ENCODE results near the gene BMP2. TPM values are rescaled to one million over a fixed set of nuclear protein-coding genes. Genes with fewer than 3 reads are reported as not detected.
A peak's percentile ranks its signal among the peaks of the same experiment; 100 is the strongest.

Gene BMP2
- total RNA-seq, 2 donors from 2014 or later: 13.5 to 14.8 TPM

- H3K4me1 ChIP-seq: no peaks in the 10 kb centered on the region
- WGBS, 2 donors: 92 to 93% methylated on average over 2 of the region's 2 CpGs
- intact Hi-C loops (cut with DNase I): no loop called here
- TF ChIP-seq POLR2A (IDR thresholded peaks at IDR 0.05): no peak
- TF ChIP-seq, protein P1, sequence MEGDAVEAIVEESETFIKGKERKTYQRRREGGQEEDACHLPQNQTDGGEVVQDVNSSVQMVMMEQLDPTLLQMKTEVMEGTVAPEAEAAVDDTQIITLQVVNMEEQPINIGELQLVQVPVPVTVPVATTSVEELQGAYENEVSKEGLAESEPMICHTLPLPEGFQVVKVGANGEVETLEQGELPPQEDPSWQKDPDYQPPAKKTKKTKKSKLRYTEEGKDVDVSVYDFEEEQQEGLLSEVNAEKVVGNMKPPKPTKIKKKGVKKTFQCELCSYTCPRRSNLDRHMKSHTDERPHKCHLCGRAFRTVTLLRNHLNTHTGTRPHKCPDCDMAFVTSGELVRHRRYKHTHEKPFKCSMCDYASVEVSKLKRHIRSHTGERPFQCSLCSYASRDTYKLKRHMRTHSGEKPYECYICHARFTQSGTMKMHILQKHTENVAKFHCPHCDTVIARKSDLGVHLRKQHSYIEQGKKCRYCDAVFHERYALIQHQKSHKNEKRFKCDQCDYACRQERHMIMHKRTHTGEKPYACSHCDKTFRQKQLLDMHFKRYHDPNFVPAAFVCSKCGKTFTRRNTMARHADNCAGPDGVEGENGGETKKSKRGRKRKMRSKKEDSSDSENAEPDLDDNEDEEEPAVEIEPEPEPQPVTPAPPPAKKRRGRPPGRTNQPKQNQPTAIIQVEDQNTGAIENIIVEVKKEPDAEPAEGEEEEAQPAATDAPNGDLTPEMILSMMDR (IDR thresholded peaks at IDR 0.05): no peak
- DNase-seq: no peak
- no peaks in the 10 kb centered on the region for H3K36me3 ChIP-seq (replicated peaks in 1 of 2; ENCODE audit: insufficient read depth in 1 of 2, low read depth in 2 of 2)
- H3K27ac ChIP-seq: no peak overlapping the region
- no peak for ATAC-seq
- H3K9me3 ChIP-seq: no peaks in the 10 kb centered on the region
- no peak overlapping the region for H3K4me3 ChIP-seq
- H3K27me3 ChIP-seq: no peaks in the 10 kb centered on the region
Observed at GRCh38 chr20:6764619-6765018, 2.9 kb upstream of the BMP2 start.

DNA sequence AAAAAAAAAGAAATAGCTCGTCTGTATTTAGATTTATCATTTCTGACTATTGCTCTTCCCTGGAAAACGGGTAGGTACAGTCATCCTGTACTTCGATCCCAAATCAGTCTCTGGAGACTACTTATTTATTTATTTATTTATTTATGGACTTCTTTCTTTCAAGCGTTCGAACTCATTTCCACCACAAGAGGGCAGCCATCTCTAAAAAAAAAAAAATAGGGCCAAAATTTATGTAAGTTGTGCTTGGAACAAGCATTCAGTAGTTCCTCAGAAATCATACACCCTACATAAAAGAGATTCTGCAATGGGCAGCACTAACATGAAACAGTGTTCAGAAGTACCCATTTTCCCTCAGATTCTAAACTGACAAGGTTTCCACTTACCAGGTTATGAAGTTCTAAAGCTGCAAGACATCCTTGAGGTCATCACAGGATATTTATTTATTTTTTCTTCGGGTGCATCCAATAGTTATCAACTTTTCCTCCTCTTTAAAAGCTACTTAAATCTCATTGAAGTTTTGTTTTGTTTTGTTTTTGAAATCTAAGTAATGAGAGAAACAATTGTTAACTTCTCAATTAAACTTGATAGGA is 1.9 kb upstream of the BMP2 start:
- intact Hi-C loops (cut with DNase I): no loop called here
- Histone ChIP-seq H3K4me3 (no peak overlapping the region), H3K36me3 (replicated peaks in 1 of 2; ENCODE audit: insufficient read depth in 1 of 2, low read depth in 2 of 2) (no peaks in the 10 kb centered on the region), H3K27ac (peak overlapping the region in 2 of 4 donors; percentile 7 to 74), H3K9me3 (no peaks in the 10 kb centered on the region), H3K4me1 (peaks cover 9% of the 10 kb centered on the region), H3K27me3 (no peaks in the 10 kb centered on the region)
- no peak for ATAC-seq
- no peak for TF ChIP-seq POLR2A (IDR thresholded peaks at IDR 0.05)
- TF ChIP-seq, protein P1 (IDR thresholded peaks at IDR 0.05): peak; percentile 31 to 77 (median 55)
- WGBS, 2 donors: 6 to 8% methylated on average over 6 of the region's 6 CpGs
- DNase-seq: peak in 3 of 4 donors; percentile 13 to 39 (median 23)

GRCh38 chr20:6766433-6766832 is 1.1 kb upstream of the BMP2 start:
- H3K4me3 ChIP-seq: no peak overlapping the region
- H3K9me3 ChIP-seq: no peaks in the 10 kb centered on the region
- H3K27ac ChIP-seq: peak overlapping the region in 3 of 4 donors; percentile 33 to 74 (median 69)
- ATAC-seq: no peak
- no peaks in the 10 kb centered on the region for H3K27me3 ChIP-seq
- no peak for TF ChIP-seq POLR2A (IDR thresholded peaks at IDR 0.05)
- TF ChIP-seq, protein P1 (IDR thresholded peaks at IDR 0.05): no peak
- peaks cover 10% of the 10 kb centered on the region for H3K4me1 ChIP-seq
- H3K36me3 ChIP-seq (replicated peaks in 1 of 2; ENCODE audit: insufficient read depth in 1 of 2, low read depth in 2 of 2): no peaks in the 10 kb centered on the region
- DNase-seq: peak in 1 of 4 donors; percentile 6
- WGBS, 2 donors: 70 to 85% methylated on average over 9 of the region's 9 CpGs
- intact Hi-C loops (cut with DNase I): no loop called here

DNA sequence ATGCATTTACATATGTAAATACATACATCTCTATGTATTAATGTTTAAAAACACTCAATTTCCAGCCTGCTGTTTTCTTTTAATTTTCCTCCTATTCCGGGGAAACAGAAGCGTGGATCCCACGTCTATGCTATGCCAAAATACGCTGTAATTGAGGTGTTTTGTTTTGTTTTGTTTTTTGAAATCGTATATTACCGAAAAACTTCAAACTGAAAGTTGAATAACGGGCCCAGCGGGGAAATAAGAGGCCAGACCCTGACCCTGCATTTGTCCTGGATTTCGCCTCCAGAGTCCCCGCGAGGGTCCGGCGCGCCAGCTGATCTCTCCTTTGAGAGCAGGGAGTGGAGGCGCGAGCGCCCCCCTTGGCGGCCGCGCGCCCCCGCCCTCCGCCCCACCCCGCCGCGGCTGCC is 355 bp upstream of the BMP2 start:
- peak overlapping the region; percentile 55 to 74 (median 63) for H3K27ac ChIP-seq
- intact Hi-C loops (cut with DNase I): no loop called here
- TF ChIP-seq, protein P1 (IDR thresholded peaks at IDR 0.05): peak in 1 of 7 experiments; percentile 1
- no peak for TF ChIP-seq POLR2A (IDR thresholded peaks at IDR 0.05)
- ATAC-seq (no peak), DNase-seq (no peak)
- 1 to 2% methylated on average over 9 to 18 of the region's 26 CpGs for WGBS, 2 donors
- no peaks in the 10 kb centered on the region for H3K9me3 ChIP-seq
- no peaks in the 10 kb centered on the region for H3K27me3 ChIP-seq
- H3K4me1 ChIP-seq: peaks cover 10% of the 10 kb centered on the region
- H3K36me3 ChIP-seq (replicated peaks in 1 of 2; ENCODE audit: insufficient read depth in 1 of 2, low read depth in 2 of 2): no peaks in the 10 kb centered on the region
- no peak overlapping the region for H3K4me3 ChIP-seq

Data from body of pancreas (tissue), 4 donors.